HUDEP-2 (cell line): Measurements from ENCODE around the gene CCDC8.
A peak's percentile ranks its signal among the peaks of the same experiment; 100 is the strongest.
"Not testable (repeated sequence)": the region's sequence is repeated elsewhere in the genome, so short reads cannot be mapped to it uniquely, and the experiment has no call there.

Experiments used
- DNase-seq, 76 experiments: peaks; one replicate each; lab custom pipeline; 2025; ENCODE audit not compliant: unreplicated experiment in 76 of 76; lab: John Stamatoyannopoulos, UW

Gene CCDC8

GRCh38 chr19:46404753-46405468, 8.5 kb downstream of the CCDC8 start:
- DNase-seq, result no peak

GRCh38 chr19:46404055-46404752, 9.2 kb downstream of the CCDC8 start:
- no peak for DNase-seq

GRCh38 chr19:46402725-46403124, 10.6 kb downstream of the CCDC8 start:
- DNase-seq, result no peak

- DNase-seq, result not testable (repeated sequence)
These were observed 15.4 kb downstream of the CCDC8 start for GRCh38 chr19:46397801-46398479.

GRCh38 chr19:46394402-46394797, 19.0 kb downstream of the CCDC8 start:
- DNase-seq, result peak in 1 of 76 experiments; percentile 6

- peak in 1 of 76 experiments; percentile 10 for DNase-seq
These were observed 19.6 kb downstream of the CCDC8 start for GRCh38 chr19:46393456-46394401.

- no peak for DNase-seq
These were observed 20.5 kb downstream of the CCDC8 start for GRCh38 chr19:46392837-46393236.

- DNase-seq, result no peak
These were observed 21.0 kb downstream of the CCDC8 start for GRCh38 chr19:46392252-46392801.

- DNase-seq, result no peak
These were observed 21.8 kb downstream of the CCDC8 start for GRCh38 chr19:46391296-46392251.

- no peak for DNase-seq
These were observed 22.5 kb downstream of the CCDC8 start for GRCh38 chr19:46390866-46391265.

GRCh38 chr19:46390121-46390858, 23.1 kb downstream of the CCDC8 start:
- DNase-seq, result no peak

GRCh38 chr19:46388311-46389095, 24.9 kb downstream of the CCDC8 start:
- DNase-seq, result no peak

- DNase-seq, result no peak
These were observed 25.6 kb downstream of the CCDC8 start for GRCh38 chr19:46387713-46388130.

GRCh38 chr19:46386996-46387712, 26.2 kb downstream of the CCDC8 start:
- DNase-seq, result no peak

- no peak for DNase-seq
These were observed 27.2 kb downstream of the CCDC8 start for GRCh38 chr19:46386151-46386550.

GRCh38 chr19:46385636-46386035, 27.7 kb downstream of the CCDC8 start:
- DNase-seq, result no peak

- no peak for DNase-seq
These were observed 29.0 kb downstream of the CCDC8 start for GRCh38 chr19:46384396-46384795.
